Neural progenitor cell (in vitro differentiated cells): ENCODE data around the gene PEAR1. TPM values are rescaled to one million over a fixed set of nuclear protein-coding genes. Genes with fewer than 3 reads are reported as not detected.

ENCODE experiments used
- DNase-seq: peaks from one replicate; pipeline ENCODE4 v3.0.0-alpha.2; 2016; ENCODE audit warnings: low spot score
- H2AFZ ChIP-seq: fragments of 200-600 bp; sonication (generic); replicated peaks from 2 replicates; pipeline ENCODE4 v1.6.1; 2016; ENCODE audit warnings: antibody characterized with exemption
- H3F3A ChIP-seq: fragments of 200-600 bp; sonication (generic); 2 replicates; pipeline ENCODE4 v1.6.1; 2016; ENCODE audit warnings: antibody characterized with exemption, low read depth
- H3K27ac ChIP-seq: fragments of 200-600 bp; sonication (generic); 2 replicates; pipeline ENCODE4 v1.5.1; 2016; ENCODE audit warnings: mild to moderate bottlenecking
- H3K27me3 ChIP-seq: fragments of 200-600 bp; sonication (generic); 2 replicates; pipeline ENCODE4 v1.6.1; 2016; ENCODE audit warnings: mild to moderate bottlenecking, moderate library complexity
- H3K36me3 ChIP-seq: fragments of 200-600 bp; sonication (generic); 2 replicates; pipeline ENCODE4 v1.5.1; 2016
- H3K4me1 ChIP-seq: fragments of 200-600 bp; sonication (generic); 2 replicates; pipeline ENCODE4 v1.6.1; 2016; ENCODE audit warnings: mixed run types
- H3K4me2 ChIP-seq: fragments of 200-600 bp; sonication (generic); 2 replicates; pipeline ENCODE4 v1.6.1; 2016
- H3K4me3 ChIP-seq: fragments of 200-600 bp; sonication (generic); 2 replicates; pipeline ENCODE4 v1.5.1; 2016
- H3K79me2 ChIP-seq: fragments of 200-600 bp; sonication (generic); 2 replicates; pipeline ENCODE4 v1.6.1; 2016; ENCODE audit warnings: low read depth
- H3K9ac ChIP-seq: fragments of 200-600 bp; sonication (generic); 2 replicates; pipeline ENCODE4 v1.6.1; 2016
- H3K9me3 ChIP-seq: fragments of 200-600 bp; sonication (generic); 2 replicates; pipeline ENCODE4 v1.5.1; 2016; ENCODE audit warnings: low read depth
- H4K20me1 ChIP-seq: fragments of 200-600 bp; sonication (generic); 2 replicates; pipeline ENCODE4 v1.6.1; 2016; ENCODE audit warnings: low read depth
- H3K27ac Mint-ChIP-seq: 3 replicates; pipeline ENCODE4 v1.8.0; 2021; ENCODE audit warnings: mixed read lengths
- H3K27me3 Mint-ChIP-seq: 2 replicates; pipeline ENCODE4 v1.8.0; 2022; ENCODE audit warnings: low read depth, mild to moderate bottlenecking, inconsistent platforms, moderate library complexity, mixed read lengths; ENCODE audit not compliant: insufficient read depth
- H3K36me3 Mint-ChIP-seq: 3 replicates; pipeline ENCODE4 v1.8.0; 2021; ENCODE audit warnings: mixed read lengths
- H3K4me1 Mint-ChIP-seq: 3 replicates; pipeline ENCODE4 v1.8.0; 2021; ENCODE audit warnings: mixed read lengths
- H3K4me3 Mint-ChIP-seq: 3 replicates; pipeline ENCODE4 v1.8.0; 2021; ENCODE audit warnings: mild to moderate bottlenecking, moderate library complexity, mixed read lengths
- H3K9me3 Mint-ChIP-seq: 3 replicates; pipeline ENCODE4 v1.8.0; 2020; ENCODE audit warnings: mixed read lengths
- CTCF ChIP-seq: fragments of 200-600 bp; sonication (generic); IDR thresholded peaks from 2 replicates; pipeline ENCODE4 v1.5.1; 2017; ENCODE audit warnings: antibody characterized with exemption, mild to moderate bottlenecking
- EZH2 ChIP-seq: fragments of 200-600 bp; sonication (generic); IDR thresholded peaks from 2 replicates; pipeline ENCODE4 v1.6.1; 2017; ENCODE audit warnings: antibody characterized with exemption, mild to moderate bottlenecking, moderate library complexity
- EZH2phosphoT487 ChIP-seq: fragments of 200-600 bp; sonication (generic); IDR thresholded peaks from 2 replicates; pipeline ENCODE4 v1.6.1; 2017; ENCODE audit warnings: antibody characterized with exemption
- total RNA-seq: library from RNA; depleted of rRNA; stranded (reverse); fragments of >200 nt; gene quantifications from 2 replicates; pipeline ENCODE4 v1.2.3, GENCODE V29; 2015; ENCODE audit warnings: low replicate concordance

Gene PEAR1
- total RNA-seq, 1 donor from 2014 or later, result not detected

- Mint-ChIP-seq H3K27ac (peak overlapping the region; percentile 0), H3K9me3 (no peaks in the 10 kb centered on the region), H3K36me3 (no peaks in the 10 kb centered on the region), H3K27me3 (peaks cover 30% of the 10 kb centered on the region), H3K4me3 (no peak overlapping the region), H3K4me1 (peaks cover 37% of the 10 kb centered on the region)
- TF ChIP-seq CTCF (no peak), EZH2 (no peak), EZH2phosphoT487 (no peak)
- Histone ChIP-seq H2AFZ (no peak overlapping the region), H3F3A (no peaks in the 10 kb centered on the region), H3K9me3 (no peaks in the 10 kb centered on the region), H3K79me2 (no peaks in the 10 kb centered on the region), H4K20me1 (no peaks in the 10 kb centered on the region), H3K4me3 (no peak overlapping the region), H3K9ac (no peak overlapping the region), H3K27me3 (peaks cover 43% of the 10 kb centered on the region), H3K36me3 (no peaks in the 10 kb centered on the region), H3K27ac (no peak overlapping the region), H3K4me2 (no peak overlapping the region), H3K4me1 (peaks cover 26% of the 10 kb centered on the region)
- DNase-seq, result no peak
Measured at GRCh38 chr1:156882543-156882942, 11.0 kb upstream of the PEAR1 start.

- no peak overlapping the region for H3K4me2 ChIP-seq
- Mint-ChIP-seq H3K27me3 (peaks cover 24% of the 10 kb centered on the region), H3K9me3 (no peaks in the 10 kb centered on the region), H3K4me1 (peaks cover 45% of the 10 kb centered on the region), H3K4me3 (no peak overlapping the region), H3K36me3 (no peaks in the 10 kb centered on the region), H3K27ac (no peak overlapping the region)
- H3K4me3 ChIP-seq, result no peak overlapping the region
- H3K9me3 ChIP-seq, result no peaks in the 10 kb centered on the region
- no peak for DNase-seq
- H3K4me1 ChIP-seq, result peaks cover 30% of the 10 kb centered on the region
- peaks cover 33% of the 10 kb centered on the region for H3K27me3 ChIP-seq
- H3K9ac ChIP-seq, result no peak overlapping the region
- peaks cover 3% of the 10 kb centered on the region for H3F3A ChIP-seq
- H2AFZ ChIP-seq, result peak overlapping the region; percentile 44
- no peaks in the 10 kb centered on the region for H4K20me1 ChIP-seq
- TF ChIP-seq EZH2 (no peak), EZH2phosphoT487 (no peak), CTCF (no peak)
- H3K27ac ChIP-seq, result no peak overlapping the region
- H3K79me2 ChIP-seq, result no peaks in the 10 kb centered on the region
- H3K36me3 ChIP-seq, result no peaks in the 10 kb centered on the region
Measured at GRCh38 chr1:156883919-156884318, 9.6 kb upstream of the PEAR1 start.

GRCh38 chr1:156884560-156885184, 8.8 kb upstream of the PEAR1 start:
- peak overlapping the region; percentile 44 for H2AFZ ChIP-seq
- H3K4me2 ChIP-seq, result peak overlapping the region; percentile 37
- H3K9me3 ChIP-seq, result no peaks in the 10 kb centered on the region
- Mint-ChIP-seq H3K4me3 (no peak overlapping the region), H3K27me3 (peaks cover 24% of the 10 kb centered on the region), H3K9me3 (no peaks in the 10 kb centered on the region), H3K27ac (peak overlapping the region; percentile 73), H3K4me1 (peaks cover 47% of the 10 kb centered on the region), H3K36me3 (no peaks in the 10 kb centered on the region)
- no peak overlapping the region for H3K9ac ChIP-seq
- H4K20me1 ChIP-seq, result no peaks in the 10 kb centered on the region
- H3K27ac ChIP-seq, result no peak overlapping the region
- H3K36me3 ChIP-seq, result no peaks in the 10 kb centered on the region
- H3K79me2 ChIP-seq, result no peaks in the 10 kb centered on the region
- H3K27me3 ChIP-seq, result peaks cover 26% of the 10 kb centered on the region
- no peak for TF ChIP-seq EZH2
- no peak overlapping the region for H3K4me3 ChIP-seq
- peak; percentile 61 for DNase-seq
- H3F3A ChIP-seq, result peaks cover 6% of the 10 kb centered on the region
- H3K4me1 ChIP-seq, result peaks cover 30% of the 10 kb centered on the region

GRCh38 chr1:156885314-156885713, 8.2 kb upstream of the PEAR1 start:
- Histone ChIP-seq H4K20me1 (no peaks in the 10 kb centered on the region), H3K27ac (no peak overlapping the region), H3K36me3 (no peaks in the 10 kb centered on the region), H3K4me1 (peaks cover 30% of the 10 kb centered on the region), H3K9ac (no peak overlapping the region), H3K27me3 (peaks cover 24% of the 10 kb centered on the region), H3K79me2 (no peaks in the 10 kb centered on the region), H3K9me3 (no peaks in the 10 kb centered on the region), H3K4me3 (no peak overlapping the region), H3F3A (peaks cover 6% of the 10 kb centered on the region), H3K4me2 (peak overlapping the region; percentile 37), H2AFZ (no peak overlapping the region)
- no peaks in the 10 kb centered on the region for H3K36me3 Mint-ChIP-seq
- peaks cover 49% of the 10 kb centered on the region for H3K4me1 Mint-ChIP-seq
- TF ChIP-seq EZH2phosphoT487, result no peak
- no peak for TF ChIP-seq CTCF
- TF ChIP-seq EZH2, result no peak
- DNase-seq, result no peak
- H3K27ac Mint-ChIP-seq, result no peak overlapping the region
- no peak overlapping the region for H3K4me3 Mint-ChIP-seq
- H3K9me3 Mint-ChIP-seq, result no peaks in the 10 kb centered on the region
- H3K27me3 Mint-ChIP-seq, result peaks cover 27% of the 10 kb centered on the region
